NCI-H748 treated with DMSO at 0.1 percent for 48 hours (cell line): ENCODE measurements around the gene EFCAB6.

Experiments
- DNase-seq: peaks from one replicate; lab custom pipeline; 2025; lab: John Stamatoyannopoulos, UW

The EFCAB6 gene

DNA sequence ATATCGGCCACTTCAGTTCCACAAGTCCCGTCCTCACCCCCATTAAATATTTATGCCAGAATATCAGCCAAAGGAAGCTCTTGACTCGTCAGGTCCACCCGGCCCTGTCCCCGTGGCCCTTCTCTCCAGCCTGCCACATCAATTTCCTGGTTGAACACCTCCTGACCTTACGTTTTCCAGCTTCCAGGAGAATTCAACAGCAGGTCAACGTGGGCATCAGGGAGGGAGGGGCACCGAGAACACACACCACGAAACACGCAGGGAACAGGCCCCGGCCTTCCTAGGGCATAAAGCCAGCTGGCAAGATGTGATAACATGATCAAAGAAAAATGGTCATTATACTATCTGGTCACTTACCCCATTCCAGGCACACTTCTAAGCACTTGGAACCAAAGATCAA is 34.9 kb upstream of the EFCAB6 start:
- DNase-seq: no peak

- DNase-seq: no peak
Measured at GRCh38 chr22:43845981-43846380, 33.9 kb upstream of the EFCAB6 start.

GRCh38 chr22:43844560-43845545 is 32.7 kb upstream of the EFCAB6 start:
- no peak for DNase-seq

DNA sequence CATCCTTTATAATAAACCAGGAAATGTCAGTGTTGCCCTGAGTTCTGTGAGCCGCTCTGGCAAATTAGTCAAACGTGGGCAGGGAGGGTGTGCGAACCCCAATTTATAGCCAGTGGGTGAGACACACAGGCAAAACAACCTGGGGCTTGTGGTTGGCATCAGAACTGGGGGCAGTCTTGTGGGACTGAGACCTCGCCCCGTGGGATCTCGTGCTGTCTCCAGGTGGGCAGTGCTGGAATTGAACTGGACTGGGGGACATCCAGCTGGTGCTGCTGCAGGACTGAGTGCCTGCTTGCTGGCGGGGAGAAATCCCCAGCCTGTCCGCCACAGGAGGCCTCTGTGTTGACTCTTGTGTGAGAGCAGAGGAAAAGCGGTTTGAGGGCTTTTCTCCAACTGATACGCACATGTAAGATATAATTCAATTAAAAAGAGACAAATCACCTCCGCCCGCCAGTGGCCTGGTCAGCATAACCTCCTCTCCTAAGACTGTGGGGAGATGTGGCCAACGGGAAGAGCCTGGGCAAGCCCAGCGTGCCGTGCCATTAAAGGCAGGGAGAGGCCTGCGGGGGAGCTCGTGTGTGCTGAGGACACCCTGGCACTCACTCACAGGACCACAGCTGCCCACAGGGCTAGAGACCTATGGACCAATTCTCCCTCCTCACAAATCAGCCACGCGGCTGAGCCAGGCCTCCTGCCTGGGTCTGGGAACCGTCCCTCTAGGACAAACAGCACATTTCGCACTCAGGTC is 31.9 kb upstream of the EFCAB6 start:
- DNase-seq: no peak

DNA sequence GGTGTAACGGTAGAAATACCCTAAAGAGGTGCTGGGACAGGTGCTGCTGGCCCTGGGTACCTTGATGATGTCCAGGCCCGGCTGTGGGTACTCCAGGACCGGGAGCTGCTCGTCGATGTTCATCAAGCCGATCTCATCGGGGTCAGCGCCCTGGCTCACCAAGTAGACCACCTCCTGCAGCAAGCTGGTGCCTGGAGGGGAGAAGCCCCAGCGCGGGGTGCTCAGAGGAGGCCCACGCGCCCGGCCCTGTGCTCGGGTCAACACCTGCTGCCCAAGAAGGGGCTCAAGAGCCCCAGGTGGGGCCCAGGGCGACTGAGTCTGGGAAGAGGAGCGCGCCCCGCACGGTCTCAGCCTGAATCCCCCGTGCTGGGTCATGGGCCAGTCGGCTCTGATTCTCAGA is 29.6 kb upstream of the EFCAB6 start:
- DNase-seq: no peak

GRCh38 chr22:43840851-43841250 is 28.7 kb upstream of the EFCAB6 start:
- DNase-seq: no peak

DNA sequence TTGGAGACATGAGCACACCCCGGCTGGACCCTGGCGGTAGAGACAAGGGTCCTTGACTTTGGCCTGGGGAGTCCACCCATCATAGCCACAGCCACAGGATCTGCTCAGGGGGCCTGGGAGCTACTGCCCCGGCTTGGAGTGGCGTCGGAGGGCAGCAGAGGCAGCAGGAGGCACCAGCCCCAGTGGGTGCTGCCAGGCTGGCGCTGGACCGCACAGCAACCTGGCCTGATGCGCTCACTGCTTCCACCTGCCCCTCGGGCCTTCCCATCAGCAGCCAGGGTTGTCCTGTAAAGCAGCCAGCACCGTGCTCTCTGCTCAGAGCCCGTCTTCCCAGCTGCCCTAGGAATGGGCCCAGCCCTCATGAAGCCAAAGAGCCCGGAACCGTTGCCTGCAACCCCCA is 28.3 kb upstream of the EFCAB6 start:
- DNase-seq: no peak

GRCh38 chr22:43839781-43840180 is 27.7 kb upstream of the EFCAB6 start:
- DNase-seq: no peak

DNA sequence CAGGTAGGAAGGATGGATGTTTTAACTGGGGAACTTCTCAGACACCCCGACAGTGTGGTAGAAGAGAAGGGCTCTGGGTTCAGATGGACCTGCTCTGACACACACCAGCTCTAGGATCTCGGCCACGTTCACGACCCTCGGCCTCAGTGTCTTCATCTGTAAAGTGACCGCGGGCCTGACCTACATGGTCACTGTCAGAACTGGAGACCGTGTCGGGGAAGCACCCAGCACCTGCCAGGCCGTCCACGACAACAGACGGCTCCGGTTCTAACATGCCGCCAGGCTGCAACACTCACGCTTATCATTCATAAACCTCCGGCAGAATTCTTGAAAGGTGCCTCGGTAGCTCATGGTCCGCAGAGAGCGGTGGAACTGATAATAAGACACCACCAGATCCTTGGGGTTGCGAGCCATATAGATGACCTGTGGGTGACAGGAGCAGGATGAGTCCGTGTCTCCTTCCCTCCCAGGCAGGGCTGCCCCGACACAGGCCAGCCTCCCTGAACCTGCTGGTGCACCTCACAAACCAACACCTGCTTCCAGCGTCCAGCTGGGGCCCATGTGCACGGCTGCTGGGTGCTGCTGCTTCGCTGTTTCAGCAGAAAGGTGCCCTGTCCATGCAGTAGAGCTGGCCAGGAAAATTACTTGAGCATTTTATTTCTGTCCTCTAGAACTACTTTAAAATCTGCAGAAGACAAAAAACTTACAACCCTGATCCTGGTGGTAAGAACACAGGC is 26.6 kb upstream of the EFCAB6 start:
- no peak for DNase-seq

DNA sequence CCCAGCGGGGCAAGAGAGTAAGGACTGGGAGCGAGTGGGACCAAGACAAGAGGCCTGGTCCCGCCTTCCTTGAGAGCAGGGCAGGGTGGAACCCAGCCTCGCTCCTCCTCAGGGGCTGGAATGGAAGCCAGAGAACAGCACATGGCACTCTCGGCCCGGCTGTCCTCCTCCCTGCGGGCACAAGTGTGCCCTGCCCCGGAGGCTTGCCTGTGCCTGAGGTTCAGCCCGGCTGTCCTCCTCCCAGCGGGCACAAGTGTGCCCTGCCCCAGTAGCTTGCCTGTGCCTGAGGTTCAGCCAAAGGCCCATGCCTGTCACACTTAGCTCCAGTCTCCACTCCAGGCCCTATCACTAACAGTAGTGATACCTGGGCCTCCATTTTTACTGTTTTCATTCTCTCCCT is 26.1 kb upstream of the EFCAB6 start:
- DNase-seq: no peak

DNA sequence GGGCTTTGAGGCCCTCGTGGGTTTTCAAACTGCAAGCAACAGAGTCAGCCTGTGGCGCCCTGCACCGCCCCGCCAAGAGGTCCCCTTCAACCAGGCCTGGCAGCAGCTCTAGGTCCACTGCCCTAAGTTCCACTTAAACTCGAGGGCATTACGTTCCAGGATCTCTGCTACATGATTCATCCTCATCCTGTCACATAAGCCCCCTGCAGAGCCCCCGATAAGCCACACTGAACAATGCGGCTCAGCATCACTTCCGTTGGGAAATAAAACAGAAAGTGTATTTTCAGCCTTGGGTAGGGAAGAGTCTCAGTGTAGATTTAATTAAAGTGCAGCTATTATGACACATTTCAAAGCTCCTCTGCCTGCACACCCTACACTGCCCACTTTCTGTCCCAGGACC is 25.6 kb upstream of the EFCAB6 start:
- no peak for DNase-seq

DNA sequence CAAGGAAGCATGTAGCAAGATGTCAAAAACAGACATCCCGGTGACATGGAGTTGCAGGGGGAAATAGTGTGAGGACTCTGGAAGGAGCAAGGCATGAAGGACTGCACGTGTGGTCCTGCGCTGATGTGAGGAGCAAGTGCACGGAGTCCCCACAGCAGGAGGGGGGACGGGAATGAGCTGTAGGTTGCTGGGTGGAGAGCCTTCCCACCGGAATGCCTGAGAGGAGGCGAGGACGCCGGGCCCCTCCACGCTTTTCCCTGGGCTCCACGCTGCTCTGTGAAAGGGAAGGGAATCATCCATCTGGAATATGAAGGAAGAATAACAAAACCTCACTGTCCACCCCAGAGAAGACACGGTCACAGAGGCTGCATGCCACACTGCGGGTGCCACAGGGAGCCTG is 23.6 kb upstream of the EFCAB6 start:
- no peak for DNase-seq

DNA sequence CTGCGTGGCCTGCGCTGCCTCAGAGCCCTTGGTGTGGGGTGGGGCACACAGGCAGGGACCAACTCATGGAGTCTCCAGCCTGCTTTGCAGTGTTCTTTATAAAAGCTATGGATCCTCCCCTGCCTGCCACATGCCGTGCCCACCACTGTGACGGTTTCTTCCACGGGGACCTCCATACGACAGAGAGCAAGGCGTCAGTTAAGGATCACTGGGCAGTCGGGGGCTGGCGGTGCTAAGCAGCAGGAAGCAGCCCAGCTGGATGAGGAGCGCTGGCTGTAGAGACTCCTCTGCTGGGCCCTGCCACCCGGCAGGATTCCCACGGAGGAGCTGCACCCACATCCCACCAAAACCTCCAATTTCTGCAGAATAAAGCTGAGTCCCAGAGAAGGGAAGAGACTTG is 23.1 kb upstream of the EFCAB6 start:
- no peak for DNase-seq

DNA sequence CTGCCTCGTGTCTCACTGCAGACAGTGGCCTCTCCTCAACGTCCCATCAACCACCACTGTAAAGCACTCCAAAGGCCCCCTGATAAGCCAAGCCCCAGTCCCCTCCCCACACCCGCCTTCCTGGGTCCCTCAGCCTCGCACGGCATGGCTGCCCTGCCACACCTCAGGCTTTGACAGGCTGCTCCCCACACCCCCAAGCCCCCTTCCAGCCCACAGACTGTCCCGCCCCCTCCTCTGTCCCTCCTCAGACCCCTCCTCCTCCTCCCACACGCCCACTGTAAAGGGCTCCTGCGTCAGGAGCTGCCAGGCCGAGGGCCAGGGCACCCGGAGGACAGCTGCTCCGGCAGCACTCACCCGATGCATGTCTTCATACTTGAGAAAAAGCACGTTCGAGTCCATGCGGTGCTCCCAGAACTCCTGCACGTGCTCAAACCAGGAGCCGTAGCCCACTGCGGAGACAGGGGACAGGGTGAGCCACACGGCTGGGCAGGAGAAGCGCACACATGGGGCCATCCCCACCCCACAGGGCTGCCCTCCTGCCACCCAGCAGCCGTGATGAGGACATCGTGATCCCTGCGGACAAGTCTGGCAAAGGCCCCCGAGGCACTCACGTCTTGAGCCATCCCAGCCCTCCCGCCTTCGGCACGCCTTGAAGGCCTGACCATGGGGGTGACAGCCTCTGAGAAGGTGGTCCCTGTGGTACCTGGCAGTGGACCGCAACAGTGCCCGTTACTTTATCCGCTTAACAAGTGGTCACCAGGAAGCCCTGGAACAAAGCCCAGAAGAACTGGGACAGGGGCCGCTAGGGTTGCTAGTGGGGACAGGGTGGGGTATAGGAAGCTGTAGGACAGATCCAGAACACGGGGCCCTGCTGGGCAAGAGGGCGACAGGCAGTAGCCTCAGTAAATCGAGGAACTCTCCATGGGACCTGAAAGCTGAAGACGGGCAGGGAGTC is 21.5 kb upstream of the EFCAB6 start:
- DNase-seq: no peak

DNA sequence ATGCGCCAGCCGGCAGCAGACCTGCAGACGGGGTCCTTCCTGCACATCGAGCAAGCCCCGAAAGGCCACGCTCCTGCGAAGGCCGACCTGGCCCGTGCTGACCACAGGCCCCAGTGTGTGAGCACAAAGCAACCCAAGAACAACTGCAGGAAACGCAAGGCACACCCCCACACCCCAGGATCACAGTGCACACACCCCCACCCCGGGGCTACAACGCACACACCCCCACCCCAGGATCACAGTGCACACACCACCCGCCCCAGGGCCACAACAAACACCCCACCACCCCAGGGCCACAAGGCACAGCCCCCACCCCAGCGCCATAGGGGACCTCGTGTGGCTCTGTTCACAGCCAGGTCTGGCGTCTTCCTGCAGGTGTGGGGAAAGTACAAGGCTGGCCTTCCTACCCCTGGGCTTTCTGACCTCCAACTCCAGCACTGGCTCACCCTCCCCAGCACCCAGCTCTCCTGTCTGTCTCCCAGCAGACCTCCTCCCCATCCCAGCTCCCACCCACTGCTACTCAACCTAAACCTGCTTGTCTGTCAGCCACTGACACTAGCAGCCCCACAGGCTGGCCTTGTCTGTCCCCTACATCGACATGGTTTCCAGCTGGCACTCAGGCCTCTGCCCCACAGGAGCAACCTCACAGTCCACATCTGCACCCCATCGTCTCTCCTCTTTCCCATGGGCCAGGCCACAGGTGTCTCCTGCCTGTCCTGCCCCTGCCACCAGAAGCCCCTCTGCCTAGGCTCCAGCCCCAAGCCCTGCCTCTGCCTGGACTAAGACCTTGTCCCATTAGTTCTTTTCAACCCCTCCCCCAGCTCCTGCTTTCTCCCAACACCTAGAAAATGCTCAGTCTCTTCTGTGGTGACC is 20.5 kb upstream of the EFCAB6 start:
- no peak for DNase-seq

- DNase-seq: no peak
Measured at GRCh38 chr22:43831561-43832392, 19.7 kb upstream of the EFCAB6 start.

DNA sequence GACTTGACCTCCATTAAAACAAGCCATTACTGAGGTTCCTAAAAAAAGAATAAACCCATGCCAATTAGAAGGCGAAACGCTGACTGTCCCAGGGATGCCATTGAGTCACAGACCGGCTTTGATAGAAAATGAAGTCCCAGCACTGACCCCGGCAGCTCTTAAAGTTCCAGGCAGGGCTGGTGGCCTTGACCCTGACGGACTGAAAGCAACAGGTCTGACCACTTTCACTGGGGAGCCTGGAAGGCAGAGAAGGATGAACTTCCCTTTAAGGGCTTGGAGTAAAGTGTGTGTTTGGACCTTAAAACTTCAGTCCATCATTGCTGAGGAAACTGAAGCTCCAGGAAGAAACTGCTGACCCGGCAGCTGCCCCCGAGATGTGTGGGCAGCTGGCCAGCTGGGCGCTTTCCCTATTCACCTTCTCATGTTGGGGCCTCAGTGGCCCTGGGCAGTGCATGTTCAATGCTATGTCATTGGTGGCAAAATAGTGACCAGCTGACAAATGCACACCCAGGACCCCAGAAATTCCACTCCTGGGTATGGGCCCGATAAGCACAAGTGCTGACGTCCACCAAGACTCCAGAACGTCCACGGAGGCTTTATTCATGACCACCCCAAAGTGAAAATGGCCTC is 18.9 kb upstream of the EFCAB6 start:
- no peak for DNase-seq

- DNase-seq: no peak
Measured at GRCh38 chr22:43829904-43830851, 18.1 kb upstream of the EFCAB6 start.
